HG02870 (cell line): Measurements from ENCODE around the gene SF3A1.

ENCODE experiments used
- ATAC-seq: cut with Tn5 transposase; IDR thresholded peaks from one replicate; pipeline ENCODE4 v1.9.1; 2021; ENCODE audit warnings: mild to moderate bottlenecking, moderate library complexity; ENCODE audit not compliant: unreplicated experiment

Gene SF3A1

DNA sequence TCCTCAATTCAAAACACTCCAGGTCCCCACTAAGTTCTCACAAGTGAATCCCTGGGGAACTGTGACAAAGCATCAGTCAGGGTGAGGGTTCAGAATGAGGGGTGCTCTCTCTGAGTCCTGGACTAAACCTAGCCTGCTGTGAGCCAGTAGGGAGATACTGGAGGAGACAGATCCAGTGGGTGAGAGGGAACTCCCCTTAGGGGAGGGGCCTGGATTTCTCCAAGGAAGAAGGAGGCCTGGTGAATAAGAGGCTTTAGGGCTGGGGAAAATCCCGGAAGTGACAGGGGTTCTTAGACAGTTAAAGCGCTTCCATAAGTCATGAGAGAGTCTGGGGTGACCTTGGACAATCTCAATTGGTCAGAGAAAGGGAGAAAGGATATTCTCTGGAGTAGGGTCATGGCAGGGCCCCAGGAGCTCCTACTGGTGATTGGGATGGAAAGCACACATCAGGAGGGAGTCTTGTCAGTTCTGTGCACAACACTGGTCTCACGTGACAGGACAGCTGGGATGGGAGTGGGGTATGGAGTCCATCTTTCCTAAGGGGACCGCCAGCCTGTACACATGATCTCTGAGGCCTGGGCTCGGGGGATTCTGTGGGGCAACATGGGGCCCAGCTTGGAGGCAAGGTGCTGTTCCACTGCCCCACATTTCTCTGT, 31.5 kb downstream of the SF3A1 start:
- no peak for ATAC-seq

- no peak for ATAC-seq
These were observed 32.5 kb downstream of the SF3A1 start for GRCh38 chr22:30324014-30324730.

GRCh38 chr22:30323246-30323645, 33.4 kb downstream of the SF3A1 start:
- ATAC-seq: no peak

DNA sequence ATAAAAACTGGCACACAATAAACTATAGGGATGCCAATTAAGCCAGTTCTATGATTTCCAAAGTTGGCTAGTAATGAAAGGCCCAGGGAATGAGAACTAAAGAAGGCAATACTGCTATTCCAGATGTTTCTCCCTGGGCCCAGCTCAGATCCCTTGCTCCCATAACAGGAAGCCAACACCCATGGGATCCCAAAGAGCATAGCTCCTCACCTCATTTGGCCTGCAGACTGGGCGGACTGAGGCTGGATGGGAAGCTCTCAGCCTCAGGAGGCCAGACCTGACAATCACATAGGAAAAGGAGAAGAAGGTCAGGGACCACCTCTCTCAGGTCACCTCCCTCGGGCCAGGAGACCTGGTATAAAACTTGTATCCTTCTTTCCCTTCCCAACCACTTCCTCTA, 35.2 kb downstream of the SF3A1 start:
- ATAC-seq: no peak

GRCh38 chr22:30320021-30320556, 36.6 kb downstream of the SF3A1 start:
- ATAC-seq: no peak

DNA sequence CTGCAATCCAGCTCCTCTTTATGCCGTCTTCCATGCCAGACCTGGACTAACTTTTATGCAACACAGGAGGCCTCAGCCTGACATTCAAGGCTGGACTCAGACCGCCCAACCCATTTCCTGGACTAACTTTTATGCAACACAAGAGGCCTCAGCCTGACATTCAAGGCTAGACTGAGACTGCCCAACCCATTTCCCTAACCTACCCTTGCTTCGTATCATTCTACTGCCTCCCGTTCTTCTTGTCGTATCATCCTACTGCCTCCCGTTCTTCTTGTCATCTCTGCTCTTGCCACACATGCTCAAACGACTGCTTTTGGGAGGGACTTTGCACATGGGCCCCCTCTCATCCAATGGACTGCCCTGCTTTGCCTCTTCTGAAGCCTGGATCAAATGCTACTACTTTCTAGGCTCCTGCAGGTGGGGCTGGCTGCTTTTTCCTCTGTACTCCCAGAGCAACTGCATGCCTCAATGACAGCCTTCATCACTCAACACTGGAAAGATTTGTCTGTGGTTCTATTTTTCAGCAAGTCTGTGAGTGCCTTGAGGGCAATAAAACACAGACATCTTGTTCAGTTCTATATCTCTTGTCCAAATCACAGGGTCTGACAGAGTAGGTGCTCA, 37.8 kb downstream of the SF3A1 start:
- ATAC-seq: no peak

GRCh38 chr22:30317778-30318177, 38.9 kb downstream of the SF3A1 start:
- no peak for ATAC-seq

DNA sequence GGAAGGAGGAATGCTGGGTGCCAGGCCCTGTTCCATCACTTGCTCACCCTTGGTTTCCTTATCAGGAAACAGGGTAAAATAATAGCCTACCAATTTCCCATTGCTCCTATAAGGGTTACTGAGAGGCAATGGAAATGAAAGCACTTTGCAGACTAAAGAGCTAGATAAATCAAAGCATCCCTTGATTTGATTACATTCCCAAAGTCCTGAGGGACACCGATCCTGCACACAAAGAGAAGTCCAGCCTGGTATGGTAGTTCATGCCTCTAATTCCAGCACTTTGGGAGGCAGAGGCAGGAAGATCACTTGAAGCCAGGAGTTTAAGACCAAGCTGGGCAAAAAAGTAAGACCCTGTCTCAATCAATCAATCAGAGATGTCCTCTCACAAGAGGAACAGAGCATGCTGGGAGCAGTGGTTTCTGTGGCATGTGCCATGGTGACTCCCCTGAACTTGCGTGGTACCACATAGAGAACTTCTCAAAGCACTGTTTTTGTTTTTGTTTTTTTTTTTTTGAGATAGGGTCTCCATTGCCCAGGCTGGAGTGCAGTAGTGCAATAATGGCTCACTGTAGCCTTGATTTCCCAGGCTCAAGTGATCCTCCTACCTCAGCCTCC, 40.6 kb downstream of the SF3A1 start:
- ATAC-seq: no peak

DNA sequence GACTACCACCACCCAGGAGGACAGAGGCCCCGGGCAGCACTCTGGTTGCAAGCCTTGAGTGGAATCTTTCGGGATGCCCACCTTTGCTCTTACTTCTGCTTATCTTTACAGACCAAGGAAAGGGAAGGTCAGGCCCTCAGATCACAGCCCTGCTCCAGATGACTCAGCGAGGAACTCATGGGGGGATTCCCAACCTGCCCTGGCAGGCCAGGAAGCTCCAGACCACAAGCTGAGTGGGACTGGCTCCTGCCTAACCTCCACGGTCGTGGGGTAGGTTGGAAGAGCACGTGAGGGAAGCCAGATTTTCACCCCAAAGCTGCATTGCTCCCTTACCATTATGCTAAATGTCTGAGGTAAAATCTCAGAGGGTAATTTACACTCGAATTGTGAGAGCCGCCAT, 41.8 kb downstream of the SF3A1 start:
- no peak for ATAC-seq

DNA sequence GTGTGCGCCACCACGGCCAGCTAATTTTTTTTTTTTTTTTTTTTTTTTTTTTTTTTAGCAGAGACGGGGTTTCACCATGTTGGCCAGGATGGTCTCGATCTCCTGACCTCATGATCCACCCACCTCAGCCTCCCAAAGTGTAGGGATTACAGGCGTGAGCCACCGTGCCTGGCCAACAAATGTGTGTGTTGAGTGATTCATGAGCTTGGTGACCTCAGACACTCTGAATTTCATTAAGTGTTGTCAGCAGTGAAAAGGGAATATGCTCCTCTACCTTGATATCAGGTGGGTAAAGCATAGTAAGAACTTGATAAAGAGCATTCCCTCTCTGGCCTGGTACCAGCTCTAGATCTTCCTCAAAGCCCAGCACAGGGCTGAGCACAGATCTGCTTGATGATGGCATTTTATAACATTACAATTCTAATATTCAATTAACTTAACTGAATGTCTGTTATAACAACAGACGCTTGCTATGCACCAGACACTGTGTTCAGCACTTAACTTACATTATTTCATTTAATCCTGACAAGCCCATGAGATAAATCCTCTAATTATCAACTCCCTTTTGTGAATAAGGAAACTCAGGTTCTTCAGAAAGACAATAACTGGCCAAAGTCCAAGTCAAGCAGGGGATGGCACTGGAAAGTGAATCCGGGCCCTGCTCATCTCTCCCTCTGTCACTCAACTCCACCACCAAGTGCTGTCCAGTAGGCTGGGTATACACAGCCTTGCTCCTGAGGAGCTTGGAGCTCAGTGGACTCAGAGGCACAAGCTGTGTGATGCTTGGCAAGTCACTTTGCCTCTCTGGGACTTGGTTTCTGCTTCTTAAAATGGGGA, 42.9 kb downstream of the SF3A1 start:
- no peak for ATAC-seq

DNA sequence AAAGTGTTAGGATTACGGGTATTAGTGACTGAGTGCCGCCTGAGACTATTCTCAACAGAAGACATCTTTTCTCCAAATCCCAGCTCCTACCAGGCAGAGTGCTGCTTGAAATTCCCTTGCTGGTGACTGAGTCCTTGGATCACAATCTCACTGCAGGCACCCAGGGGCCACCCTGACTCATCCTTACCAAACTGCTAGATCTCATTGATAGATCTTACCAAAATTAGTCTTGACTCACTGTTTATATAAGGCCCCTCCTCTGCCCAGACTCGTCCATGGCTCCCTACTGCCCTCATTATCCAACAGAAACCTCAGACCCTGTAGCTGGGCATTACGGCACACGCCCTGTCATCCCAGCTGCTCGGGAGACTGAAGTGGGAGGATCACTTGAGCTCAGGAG, 44.6 kb downstream of the SF3A1 start:
- no peak for ATAC-seq

DNA sequence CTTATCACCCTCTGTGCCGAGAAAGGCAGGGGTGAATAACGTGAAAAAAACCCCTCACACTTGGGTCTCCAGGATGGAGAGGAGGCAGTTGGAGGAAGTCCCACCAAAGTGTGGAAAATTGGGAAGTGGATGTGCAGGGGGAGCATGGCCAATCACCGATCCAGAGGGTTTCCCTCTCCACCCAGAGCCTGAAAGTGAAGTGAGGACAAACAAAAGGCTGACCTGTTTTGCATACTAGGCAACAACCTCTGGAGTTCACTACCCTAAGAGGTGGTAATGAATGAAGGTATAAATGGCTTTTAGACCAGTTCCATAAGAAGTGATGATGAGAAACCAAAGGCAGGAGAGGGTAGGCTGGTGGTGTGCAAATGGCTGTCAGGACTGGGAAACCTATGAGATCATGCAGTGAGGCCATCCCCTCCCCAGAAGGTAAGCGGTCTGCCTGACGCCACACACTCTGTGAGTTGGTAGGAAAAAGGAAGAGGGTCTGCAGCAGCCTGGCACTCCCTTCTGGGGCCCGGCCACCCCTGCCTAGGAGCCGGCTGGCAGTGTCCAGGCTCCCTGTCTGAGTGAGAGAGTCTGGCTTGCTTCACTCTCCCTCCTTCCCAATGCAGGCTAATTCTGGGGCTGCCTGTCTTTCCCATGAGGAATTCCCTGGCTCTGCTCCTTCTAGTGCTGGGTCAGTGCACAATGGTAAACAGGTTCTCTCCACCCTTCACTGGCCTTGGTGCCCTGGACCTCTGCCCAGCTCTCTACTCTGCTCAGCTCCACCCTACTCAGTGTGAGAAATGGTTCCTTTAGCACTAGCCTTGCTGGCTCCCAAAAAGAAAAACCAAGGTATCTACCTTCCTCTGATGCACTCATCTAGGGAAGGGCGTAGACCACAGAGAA, 45.6 kb downstream of the SF3A1 start:
- ATAC-seq: no peak

DNA sequence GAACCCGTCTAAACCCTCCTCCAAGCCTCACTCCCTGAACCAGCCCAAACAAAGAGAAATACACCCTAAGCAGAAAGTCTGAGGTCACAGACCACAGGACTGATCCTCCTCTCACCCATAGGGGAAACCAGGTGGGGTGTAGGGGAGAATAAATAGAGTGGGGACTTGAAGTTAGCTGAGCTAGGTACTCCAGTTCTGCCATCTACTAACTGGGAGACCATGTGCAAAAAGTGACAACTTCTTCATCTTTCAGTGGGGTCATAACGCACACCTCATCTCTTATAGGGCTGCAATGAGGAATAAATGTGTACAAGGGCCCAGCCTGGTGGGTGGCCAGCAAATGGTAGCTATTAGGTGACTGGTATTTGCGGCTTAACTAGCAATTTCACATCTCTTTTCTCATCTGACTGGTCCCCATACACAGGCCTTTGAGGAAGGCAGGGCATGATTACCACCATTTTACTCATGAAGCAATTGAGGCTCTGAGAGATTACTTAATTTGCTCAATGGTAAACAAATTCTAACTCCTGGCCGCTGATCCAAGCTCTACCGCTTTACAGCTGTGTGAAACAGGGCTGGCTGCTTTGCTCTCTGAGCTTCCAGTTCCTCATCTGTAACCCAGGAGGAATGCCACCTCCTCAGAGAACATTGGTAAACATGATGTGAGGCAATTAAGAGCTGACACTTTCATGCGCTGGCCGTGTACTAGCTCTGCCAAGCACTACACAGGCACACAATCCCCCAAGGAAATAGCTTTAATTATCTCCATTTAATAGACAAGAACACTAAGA, 46.5 kb downstream of the SF3A1 start:
- no peak for ATAC-seq

- ATAC-seq: peak; percentile 42
These were observed 48.0 kb downstream of the SF3A1 start for GRCh38 chr22:30308518-30309230.

DNA sequence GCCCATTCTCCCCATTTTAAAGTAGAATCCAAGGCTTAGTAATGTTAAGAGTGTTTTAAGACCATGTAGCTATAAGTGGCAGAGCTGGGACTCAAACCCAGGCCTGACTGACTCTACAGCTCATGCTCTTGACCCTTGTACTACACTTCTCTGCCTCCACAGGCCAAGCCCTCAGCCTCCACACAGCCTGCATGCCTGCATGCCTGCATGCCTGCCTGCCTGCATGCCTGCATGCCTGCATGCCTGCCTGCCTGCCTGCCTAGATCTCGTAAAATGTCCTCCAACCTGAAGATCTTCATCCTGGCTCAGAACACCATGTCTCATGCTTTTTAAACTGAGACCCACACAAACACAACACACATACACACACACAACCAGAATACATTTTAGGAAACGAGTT, 48.6 kb downstream of the SF3A1 start:
- no peak for ATAC-seq

GRCh38 chr22:30307041-30307574, 49.6 kb downstream of the SF3A1 start:
- no peak for ATAC-seq

GRCh38 chr22:30306627-30307011, 50.1 kb downstream of the SF3A1 start:
- no peak for ATAC-seq
